SU-DHL-6 (cell line): ENCODE measurements around the gene GGPS1.
"Not testable (repeated sequence)": the region's sequence is repeated elsewhere in the genome, so short reads cannot be mapped to it uniquely, and the experiment has no call there.

ENCODE experiments used
- CTCF ChIP-seq: fragments of 200-600 bp; sonication (generic); IDR thresholded peaks from one replicate; pipeline ENCODE4 v1.5.1; 2017; ENCODE audit warnings: antibody characterized with exemption, mild to moderate bottlenecking, low read length, moderate library complexity; ENCODE audit not compliant: insufficient read depth, poor library complexity, severe bottlenecking
- EZH2phosphoT487 ChIP-seq: fragments of 200-600 bp; sonication (generic), shearing (Covaris generic); conservative IDR thresholded peaks from 2 replicates; pipeline ENCODE4 v1.6.1; 2018; ENCODE audit warnings: mild to moderate bottlenecking, antibody characterized with exemption, low read length, moderate library complexity, mixed read lengths

GRCh38 chr1:235381955-235382739 is 53.8 kb downstream of the GGPS1 start:
- not testable (repeated sequence) for TF ChIP-seq CTCF, EZH2phosphoT487
